Tibial nerve (tissue), 3 donors: ENCODE data around the gene YOD1.

Experiments
- CTCF ChIP-seq, 5 experiments: fragments of 200-600 bp in 3 of 5; fragments of 450-650 bp in 2 of 5; sonication (generic) in 3 of 5; IDR thresholded peaks; one replicate each; pipeline ENCODE4 v1.5.1; 2016 to 2019; ENCODE audit warnings: antibody characterized with exemption in 5 of 5, mild to moderate bottlenecking in 3 of 5, moderate library complexity in 2 of 5
- POLR2A ChIP-seq, 2 donors: fragments of 450-650 bp; IDR thresholded peaks; one replicate each; pipeline ENCODE4 v1.6.1; 2017; ENCODE audit warnings: antibody characterized with exemption in 2 of 2, mild to moderate bottlenecking in 2 of 2, moderate library complexity in 2 of 2

- no peak for TF ChIP-seq CTCF (IDR thresholded peaks at IDR 0.05)
- no peak for TF ChIP-seq POLR2A (IDR thresholded peaks at IDR 0.05)
These were observed at the start of gene YOD1 for GRCh38 chr1:207051191-207051943.
